Suppressor macrophage treated with lipopolysaccharide for 4 hours (primary cell): Measurements from ENCODE around the gene TAB3.

ENCODE experiments used
- DNase-seq: peaks from one replicate; pipeline ENCODE4 v3.0.0-alpha.2; 2020

Gene TAB3

GRCh38 chrX:30881797-30882196 is 7.3 kb downstream of the TAB3 start:
- no peak for DNase-seq

- no peak for DNase-seq
Measured at GRCh38 chrX:30881390-30881789, 7.7 kb downstream of the TAB3 start.

GRCh38 chrX:30880058-30880457 is 9.0 kb downstream of the TAB3 start:
- DNase-seq: no peak

GRCh38 chrX:30876367-30876766 is 12.7 kb downstream of the TAB3 start:
- DNase-seq: no peak

GRCh38 chrX:30875957-30876356 is 13.1 kb downstream of the TAB3 start:
- peak; percentile 83 for DNase-seq

- DNase-seq: peak; percentile 35
Measured at GRCh38 chrX:30874851-30875250, 14.2 kb downstream of the TAB3 start.

- DNase-seq: no peak
Measured at GRCh38 chrX:30870572-30870971, 18.5 kb downstream of the TAB3 start.

GRCh38 chrX:30865612-30866011 is 23.4 kb downstream of the TAB3 start:
- DNase-seq: no peak

- DNase-seq: peak; percentile 8
Measured at GRCh38 chrX:30865015-30865414, 24.0 kb downstream of the TAB3 start.

GRCh38 chrX:30864383-30864785 is 24.7 kb downstream of the TAB3 start:
- peak; percentile 78 for DNase-seq

- DNase-seq: no peak
Measured at GRCh38 chrX:30863974-30864373, 25.1 kb downstream of the TAB3 start.

- no peak for DNase-seq
Measured at GRCh38 chrX:30858098-30858497, 31.0 kb downstream of the TAB3 start.

- DNase-seq: peak; percentile 32
Measured at GRCh38 chrX:30851449-30851848, 37.6 kb downstream of the TAB3 start.

- no peak for DNase-seq
Measured at GRCh38 chrX:30835373-30835772, 53.7 kb downstream of the TAB3 start.

GRCh38 chrX:30833896-30834295 is 55.2 kb downstream of the TAB3 start:
- DNase-seq: no peak

GRCh38 chrX:30831082-30831481 is 58.0 kb downstream of the TAB3 start:
- no peak for DNase-seq

GRCh38 chrX:30830326-30830943 is 58.6 kb downstream of the TAB3 start:
- DNase-seq: no peak

GRCh38 chrX:30824275-30824674 is 64.8 kb downstream of the TAB3 start:
- no peak for DNase-seq

- no peak for DNase-seq
Measured at GRCh38 chrX:30822764-30823163, 66.3 kb downstream of the TAB3 start.

GRCh38 chrX:30822068-30822681 is 66.9 kb downstream of the TAB3 start:
- peak; percentile 30 for DNase-seq

- no peak for DNase-seq
Measured at GRCh38 chrX:30821116-30821515, 67.9 kb downstream of the TAB3 start.

GRCh38 chrX:30819080-30819479 is 70.0 kb downstream of the TAB3 start:
- DNase-seq: no peak

- no peak for DNase-seq
Measured at GRCh38 chrX:30816079-30816478, 73.0 kb downstream of the TAB3 start.

GRCh38 chrX:30814978-30815377 is 74.1 kb downstream of the TAB3 start:
- DNase-seq: peak; percentile 16

- peak; percentile 5 for DNase-seq
Measured at GRCh38 chrX:30812326-30812725, 76.7 kb downstream of the TAB3 start.
